Measurements from ENCODE around the gene ACADS.
"Not testable (repeated sequence)": the region's sequence is repeated elsewhere in the genome, so short reads cannot be mapped to it uniquely, and the experiment has no call there.

ACADS gene

DNA sequence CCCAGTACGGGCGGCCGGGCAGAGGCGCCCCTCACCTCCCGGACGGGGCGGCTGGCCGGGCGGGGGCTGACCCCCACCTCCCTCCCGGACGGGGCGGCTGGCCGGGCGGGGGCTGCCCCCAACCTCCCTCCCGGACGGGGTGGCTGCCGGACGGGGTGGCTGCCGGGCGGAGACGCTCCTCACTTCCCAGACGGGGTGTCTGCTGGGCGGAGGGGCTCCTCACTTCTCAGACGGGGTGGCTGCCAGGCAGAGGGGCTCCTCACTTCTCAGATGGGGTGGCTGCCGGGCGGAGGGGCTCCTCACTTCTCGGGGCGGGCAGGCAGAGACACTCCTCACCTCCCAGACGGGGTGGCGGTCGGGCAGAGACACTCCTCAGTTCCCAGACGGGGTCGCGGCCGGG lies 6.6 kb downstream of the ACADS start:
- DNase-seq (ENCODE audit: low spot score): not testable (repeated sequence)

DNA sequence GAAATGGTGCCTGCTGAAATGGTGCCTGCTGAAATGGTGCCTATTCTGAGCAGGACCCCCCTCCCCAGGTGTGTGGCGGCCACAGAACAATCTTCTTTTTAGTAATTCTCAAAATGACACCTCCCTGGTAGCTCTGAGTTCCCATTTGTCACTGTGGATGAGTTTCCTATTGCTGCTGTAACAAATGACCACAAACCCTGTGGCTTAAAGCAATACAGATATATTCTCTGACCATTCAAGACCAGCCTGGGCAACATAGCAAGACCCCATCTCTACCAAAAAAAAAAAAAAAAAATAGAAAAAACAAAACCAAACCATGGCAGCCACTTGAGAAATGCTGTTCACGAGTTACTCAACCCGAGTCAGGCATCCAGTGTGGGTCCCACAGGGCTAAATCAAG lies 7.9 kb downstream of the ACADS start:
- no peak for DNase-seq (ENCODE audit: low spot score)

DNA sequence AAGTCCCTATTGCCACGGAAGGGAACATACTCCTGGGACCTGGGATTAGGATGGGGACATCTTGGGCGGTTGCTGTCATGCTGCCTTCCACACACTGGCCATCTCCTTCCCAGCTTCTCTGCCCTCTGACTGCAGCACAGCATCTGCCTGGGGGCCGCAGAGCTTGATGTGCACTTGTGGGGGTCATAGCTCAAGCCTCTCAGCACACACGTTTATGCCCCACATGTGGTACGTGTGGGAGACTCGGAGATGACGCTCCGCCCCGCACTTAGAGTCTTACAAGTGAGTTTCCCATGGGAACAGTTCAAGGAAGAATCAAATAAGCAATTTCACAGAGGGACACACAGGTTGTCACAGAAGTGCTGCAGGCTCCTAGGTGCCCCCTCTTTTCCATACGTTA lies 8.6 kb downstream of the ACADS start:
- DNase-seq (ENCODE audit: low spot score): no peak

DNA sequence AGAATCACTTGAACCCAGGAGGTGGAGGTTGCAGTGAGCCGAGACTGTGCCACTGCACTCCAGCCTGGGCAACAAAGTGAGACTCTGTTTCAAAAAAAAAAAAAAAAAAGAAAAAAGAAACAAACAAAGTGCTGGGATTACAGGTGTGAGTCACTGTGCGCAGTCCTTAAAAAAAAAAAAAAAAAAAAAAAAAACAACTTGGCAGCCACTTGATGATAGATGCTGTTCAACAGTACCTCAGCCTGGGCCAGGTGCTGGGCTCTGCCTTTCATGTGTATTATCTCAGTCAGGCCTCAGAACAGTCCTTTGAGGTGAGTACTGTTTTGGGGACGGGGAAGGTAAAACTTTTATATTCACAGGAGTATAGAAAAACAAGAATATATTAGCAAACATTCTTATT lies 9.6 kb downstream of the ACADS start:
- DNase-seq (ENCODE audit: low spot score): no peak

DNA sequence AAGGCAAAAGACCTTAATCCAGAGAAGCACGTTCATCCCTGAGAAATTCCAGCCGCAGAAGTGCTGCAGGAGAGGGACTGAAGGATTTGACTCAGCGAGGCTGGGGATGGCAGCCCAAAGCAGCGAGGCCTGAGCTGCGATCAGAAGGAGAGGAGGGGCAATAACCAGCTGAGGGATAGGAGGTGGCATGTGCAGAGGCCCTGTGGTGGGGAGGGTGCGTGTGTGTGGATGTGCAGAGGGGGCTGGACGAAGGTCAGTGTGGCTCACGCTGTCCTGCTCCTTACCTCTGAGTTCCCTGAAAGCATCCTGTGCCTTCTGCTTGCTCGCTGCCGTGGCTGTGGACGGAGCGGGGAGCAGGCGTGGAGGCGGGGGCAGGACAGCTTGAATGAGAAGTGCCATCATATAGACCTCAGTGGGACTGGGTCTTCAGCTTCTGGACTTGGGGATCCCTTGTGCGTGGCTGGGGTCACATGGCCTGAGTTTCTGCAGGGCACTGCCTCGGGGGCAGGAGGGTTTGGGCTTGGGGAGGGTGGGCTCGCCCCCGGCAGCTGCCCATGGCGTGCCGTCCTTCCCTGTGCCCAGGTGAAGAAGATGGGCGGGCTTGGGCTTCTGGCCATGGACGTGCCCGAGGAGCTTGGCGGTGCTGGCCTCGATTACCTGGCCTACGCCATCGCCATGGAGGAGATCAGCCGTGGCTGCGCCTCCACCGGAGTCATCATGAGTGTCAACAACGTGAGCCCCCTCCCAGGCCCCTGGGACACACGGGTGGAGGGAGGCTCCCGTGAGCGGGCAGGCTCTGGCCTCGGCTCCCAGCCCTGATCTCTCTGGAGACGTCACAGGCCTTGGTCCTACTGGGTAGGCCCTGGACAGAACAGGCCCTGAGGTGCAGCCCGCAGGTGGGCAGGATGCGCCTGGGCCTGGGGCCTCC lies 11.0 kb downstream of the ACADS start:
- DNase-seq (ENCODE audit: low spot score): no peak

DNA sequence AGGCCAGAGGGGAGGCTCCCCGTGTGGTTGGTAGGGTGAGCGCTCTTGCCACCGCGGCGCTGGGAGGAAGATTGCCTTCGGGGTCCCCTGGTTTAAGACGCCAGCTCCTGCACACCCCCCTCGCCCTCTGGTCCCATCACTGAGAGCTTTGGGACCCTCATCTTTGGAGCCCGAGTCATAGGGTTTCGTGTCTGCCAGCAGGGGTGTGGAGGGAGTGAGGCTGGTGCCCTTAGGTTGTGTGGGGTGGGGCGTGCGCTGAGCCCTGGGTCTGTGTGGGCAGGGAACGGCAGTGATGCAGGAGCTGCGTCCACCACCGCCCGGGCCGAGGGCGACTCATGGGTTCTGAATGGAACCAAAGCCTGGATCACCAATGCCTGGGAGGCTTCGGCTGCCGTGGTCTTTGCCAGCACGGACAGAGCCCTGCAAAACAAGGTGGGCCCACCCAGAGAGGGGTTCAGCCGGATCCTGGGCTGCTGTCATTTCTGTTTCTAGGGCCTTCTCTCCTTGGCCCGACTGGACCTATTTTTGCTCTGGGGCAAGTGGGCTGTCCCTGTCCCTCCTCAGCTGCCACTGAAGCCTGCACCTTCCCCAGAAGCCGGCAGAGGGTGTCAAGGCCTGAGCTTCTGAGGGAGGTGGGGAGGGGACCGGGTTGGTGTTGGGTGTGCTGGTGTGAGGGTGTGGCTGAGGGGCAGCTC lies 12.1 kb downstream of the ACADS start:
- peak; percentile 79 for DNase-seq (ENCODE audit: low spot score)

DNA sequence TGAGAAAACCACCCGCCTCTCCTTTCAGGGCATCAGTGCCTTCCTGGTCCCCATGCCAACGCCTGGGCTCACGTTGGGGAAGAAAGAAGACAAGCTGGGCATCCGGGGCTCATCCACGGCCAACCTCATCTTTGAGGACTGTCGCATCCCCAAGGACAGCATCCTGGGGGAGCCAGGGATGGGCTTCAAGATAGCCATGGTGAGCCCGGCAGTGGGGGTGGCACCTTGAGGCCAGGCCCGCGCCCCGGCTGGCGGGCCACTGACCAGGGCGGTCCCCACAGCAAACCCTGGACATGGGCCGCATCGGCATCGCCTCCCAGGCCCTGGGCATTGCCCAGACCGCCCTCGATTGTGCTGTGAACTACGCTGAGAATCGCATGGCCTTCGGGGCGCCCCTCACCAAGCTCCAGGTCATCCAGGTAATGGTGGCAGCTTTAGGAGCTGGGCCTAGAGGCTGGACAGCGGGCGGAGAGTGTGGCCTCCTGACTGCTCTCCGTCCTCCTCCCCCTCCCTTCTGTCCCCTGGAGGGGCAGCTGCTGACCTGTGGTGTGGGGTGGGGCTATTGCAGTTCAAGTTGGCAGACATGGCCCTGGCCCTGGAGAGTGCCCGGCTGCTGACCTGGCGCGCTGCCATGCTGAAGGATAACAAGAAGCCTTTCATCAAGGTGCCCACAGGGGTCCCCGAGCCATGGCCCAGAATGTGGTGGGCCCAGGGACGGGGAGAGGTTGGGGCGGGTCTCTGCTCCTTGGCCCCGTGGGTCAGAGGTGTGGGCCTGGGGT lies 12.8 kb downstream of the ACADS start:
- no peak for DNase-seq (ENCODE audit: low spot score)

DNA sequence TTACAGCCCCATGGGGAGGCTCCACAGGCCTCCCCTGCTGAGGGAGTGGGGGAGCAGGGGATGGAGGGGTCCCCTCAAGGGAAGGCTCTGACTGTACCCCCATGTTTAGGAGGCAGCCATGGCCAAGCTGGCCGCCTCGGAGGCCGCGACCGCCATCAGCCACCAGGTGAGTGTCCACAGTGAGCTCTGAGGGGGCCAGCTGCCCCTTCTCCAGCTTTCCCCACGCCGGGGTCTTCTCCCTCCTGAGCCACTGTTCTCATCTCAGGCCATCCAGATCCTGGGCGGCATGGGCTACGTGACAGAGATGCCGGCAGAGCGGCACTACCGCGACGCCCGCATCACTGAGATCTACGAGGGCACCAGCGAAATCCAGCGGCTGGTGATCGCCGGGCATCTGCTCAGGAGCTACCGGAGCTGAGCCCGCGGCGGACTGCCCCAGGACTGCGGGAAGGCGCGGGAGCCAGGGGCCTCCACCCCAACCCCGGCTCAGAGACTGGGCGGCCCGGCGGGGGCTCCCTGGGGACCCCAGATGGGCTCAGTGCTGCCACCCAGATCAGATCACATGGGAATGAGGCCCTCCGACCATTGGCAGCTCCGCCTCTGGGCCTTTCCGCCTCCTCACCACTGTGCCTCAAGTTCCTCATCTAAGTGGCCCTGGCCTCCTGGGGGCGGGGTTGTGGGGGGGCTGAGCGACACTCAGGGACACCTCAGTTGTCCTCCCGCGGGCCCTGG lies 13.6 kb downstream of the ACADS start:
- no peak for DNase-seq (ENCODE audit: low spot score)

DNA sequence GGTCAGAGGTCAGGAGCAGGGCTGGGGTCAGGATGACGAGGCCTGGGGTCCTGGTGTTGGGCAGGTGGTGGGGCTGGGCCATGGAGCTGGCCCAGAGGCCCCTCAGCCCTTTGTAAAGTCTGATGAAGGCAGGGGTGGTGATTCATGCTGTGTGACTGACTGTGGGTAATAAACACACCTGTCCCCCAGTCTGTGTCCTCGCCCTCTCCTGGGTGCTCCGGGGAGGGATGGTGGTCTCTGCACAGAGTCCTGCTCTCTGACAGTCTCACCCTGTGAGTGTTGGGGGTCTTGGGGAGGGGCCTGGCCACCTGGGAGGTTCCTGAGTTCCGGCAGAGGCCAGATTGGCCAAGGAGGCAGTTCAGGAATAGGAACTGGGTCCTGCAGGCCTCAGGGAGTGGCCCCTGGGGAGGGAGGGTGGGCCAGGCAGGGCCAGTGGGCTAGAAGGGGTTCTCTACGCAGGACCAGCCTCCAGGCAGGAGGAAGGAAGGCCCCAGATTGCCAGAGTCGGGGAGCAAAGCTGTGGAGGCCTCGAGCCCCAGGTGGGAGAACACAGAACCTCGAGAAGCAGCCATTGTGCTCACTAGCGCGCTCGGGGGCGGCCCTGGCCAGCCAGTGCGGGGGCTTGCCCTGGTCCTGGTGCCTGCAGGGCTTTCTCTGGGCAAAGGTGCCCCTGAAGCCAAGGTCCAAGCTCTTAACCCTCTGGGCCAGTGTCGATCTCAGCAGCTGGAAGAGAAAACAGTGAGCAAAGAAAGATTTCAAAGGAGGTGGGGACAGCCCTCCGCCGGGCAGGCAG lies 14.4 kb downstream of the ACADS start:
- no peak for DNase-seq (ENCODE audit: low spot score)

DNA sequence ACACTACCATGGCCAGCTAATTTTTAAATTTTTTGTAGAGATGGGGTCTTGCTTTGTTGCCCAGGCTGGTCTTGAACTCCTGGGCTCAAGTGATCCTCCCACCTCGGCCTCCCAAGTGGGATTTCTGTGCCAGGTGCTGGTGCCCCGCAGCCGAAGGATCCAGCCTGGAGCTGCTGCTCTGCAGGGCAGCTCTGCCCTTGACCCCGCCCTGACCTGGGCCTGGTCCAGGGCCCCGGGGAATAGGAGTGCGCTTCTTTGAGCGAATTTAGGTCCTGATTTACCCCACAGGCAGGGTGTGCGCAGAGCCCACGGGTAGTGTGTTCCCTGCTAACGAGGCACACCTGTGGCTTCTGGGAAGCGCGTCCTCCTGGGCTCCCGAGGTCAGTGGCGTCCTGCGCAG lies 15.2 kb downstream of the ACADS start:
- DNase-seq (ENCODE audit: low spot score): no peak

DNA sequence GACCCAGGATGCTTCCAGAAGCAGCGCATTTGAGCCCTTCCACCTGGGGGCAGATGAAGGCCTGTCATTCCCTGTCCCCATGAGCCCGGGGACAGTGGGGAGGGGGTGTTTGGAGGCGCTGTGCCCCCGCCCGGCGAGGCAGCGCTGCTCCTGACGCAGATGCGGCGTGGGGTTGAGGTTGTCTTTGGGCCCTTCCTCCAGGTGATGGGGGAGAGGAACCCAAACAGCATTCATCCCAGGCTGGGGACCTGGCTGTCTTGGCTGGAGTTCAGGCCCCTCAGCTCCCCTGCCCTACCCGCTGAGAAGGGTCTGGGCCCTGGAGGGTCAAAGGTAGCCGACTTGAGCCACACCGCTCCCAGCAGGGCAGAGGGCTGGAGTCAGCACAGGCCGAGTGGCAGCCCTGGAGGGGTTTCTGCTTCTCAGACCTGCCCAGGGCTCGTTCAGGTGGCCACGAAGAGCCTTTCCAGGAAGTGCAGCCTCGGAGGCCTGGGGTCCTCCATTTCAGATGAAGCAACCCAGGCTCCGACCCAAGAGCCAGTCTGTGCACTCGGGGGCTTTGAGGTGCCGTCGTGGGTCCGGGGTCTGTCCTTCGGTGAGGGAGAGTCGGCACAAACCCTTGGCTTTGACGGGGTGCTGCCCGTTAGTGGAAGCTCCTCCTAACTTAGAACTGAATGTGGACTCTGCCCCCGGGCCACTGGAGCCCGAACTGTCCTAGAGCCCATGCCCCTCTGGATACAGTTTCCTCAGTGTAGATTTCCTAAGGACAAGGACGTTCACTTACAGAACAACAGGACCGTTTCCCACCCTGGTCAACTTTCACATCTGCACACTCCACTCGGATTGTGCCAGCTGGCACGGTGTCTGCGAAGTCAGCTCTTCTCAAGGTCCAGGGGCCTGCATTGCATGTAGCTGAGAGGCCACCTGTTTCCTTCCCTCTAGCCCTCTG lies 16.1 kb downstream of the ACADS start:
- DNase-seq (ENCODE audit: low spot score): no peak

DNA sequence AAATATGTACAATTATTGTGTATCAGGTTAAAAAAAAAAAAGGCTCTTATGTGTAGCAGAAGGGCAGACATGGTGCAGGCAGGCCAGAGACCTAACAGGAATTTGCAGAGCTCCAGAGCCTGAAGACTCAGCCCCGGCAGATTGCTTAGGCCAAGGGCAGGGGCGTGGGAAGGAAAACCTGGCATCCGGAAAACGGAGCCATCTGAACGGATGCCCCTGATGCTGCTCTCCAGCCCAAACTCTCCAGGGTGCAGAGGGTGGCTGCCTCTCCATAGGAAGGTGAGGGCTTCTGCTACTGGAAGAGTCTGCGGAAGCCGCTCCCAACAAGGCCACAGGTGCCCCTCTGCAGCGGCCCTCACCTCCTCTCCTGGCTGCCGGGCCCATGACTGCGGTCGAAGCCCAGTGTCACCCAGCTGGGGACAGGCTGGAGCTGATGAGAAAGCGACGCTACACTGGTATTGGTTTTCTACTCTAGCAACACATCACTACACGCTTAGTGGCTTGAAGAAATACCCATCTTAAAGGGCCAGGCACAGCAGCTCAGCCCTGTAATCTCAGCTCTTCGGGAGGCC lies 19.4 kb downstream of the ACADS start:
- DNase-seq (ENCODE audit: low spot score): no peak

DNA sequence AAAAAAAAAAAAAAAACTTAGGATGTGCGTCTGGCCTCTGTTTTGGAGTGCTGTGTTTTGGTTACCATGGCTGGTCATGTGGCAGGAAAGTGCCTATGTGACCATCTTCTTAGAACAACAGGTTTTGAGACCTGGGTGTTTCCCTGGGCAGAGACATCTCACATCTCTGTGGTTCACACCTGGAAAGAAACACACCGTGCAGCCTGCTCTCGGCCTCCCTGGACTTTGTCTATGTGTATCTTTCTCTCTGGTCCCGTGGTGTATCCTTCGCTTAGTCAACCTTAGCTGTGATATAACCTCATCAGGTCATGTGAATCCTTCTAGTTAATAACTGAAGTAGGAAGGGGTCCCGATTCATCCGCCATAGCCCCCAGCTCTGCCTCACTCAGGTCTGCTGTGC lies 22.6 kb downstream of the ACADS start:
- no peak for DNase-seq (ENCODE audit: low spot score)

DNA sequence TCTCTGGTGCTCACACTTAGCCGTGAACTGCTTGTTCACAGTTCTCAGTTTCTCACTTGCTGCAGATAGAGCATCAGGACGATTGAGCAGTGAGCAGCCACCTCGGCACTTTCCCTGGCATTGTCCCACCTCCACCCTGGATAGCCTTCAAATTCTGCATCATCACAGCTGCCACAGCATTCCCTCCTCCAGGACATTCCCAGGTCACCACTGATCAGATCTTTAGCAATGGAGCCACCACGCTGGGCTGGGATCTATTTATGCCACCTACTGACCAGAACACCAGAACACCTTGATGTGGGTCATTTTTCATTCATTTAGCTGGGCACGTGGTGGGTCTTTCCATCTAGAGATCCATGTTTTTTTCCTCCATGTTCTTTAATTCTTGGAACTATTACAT lies 23.6 kb downstream of the ACADS start:
- no peak for DNase-seq (ENCODE audit: low spot score)

DNA sequence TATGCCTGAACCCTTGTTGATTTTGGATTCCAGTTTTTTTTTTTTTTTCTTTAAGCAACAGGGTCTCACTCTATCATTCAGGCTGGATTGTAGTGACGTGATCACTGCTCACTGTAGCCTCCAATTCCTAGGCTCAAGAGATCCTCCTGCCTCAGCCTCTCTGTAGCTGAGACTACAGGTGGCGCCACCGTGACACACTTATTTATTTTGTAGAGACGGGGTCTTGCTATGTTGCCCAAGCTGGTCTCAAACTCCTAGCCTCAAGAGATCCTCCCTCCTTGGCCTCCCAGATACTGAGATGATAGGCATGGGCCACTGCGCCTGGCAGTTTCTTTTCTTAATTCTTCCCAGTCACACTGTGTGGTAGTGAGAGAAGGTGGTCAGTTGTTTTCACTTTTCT lies 25.2 kb downstream of the ACADS start:
- no peak for DNase-seq (ENCODE audit: low spot score)

DNA sequence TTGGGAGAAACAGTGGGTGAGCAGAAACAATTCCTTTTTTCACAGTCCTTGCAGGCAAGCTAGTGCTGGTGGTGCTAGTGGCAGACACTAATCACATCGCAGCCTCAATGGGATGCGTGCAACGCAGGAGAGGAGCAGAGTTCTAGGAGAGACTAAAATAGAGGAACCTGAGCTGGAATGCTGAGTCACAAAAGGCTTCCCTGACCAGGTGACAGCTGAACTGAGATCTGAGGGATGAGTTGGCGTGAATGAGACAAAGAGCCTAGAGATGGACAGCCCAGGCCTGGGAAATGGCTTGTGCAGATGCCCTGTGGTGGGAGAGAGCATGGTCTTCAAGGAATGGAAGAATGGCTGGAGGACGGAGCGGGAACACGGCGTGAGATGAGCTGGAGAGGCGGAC lies 25.8 kb downstream of the ACADS start:
- no peak for DNase-seq (ENCODE audit: low spot score)

DNA sequence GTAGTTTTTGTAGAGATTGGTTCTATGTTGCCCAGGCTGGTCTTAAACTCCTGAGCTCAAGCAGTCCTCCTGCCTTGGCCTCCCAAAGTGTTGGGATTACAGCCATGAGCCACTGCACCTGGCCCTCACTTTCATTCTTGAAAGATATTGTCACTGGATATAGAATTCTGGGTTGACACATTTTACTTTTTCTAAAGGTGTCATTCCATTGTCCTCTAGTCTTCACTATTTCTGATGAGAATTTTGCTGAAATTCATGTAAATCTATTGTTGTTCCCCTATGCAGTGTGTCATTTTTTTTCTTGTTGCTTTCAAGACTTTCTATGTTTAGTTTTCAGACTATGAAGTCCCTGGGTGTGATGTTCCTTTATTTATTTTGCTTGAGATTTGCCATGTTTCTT lies 29.2 kb downstream of the ACADS start:
- no peak for DNase-seq (ENCODE audit: low spot score)

DNA sequence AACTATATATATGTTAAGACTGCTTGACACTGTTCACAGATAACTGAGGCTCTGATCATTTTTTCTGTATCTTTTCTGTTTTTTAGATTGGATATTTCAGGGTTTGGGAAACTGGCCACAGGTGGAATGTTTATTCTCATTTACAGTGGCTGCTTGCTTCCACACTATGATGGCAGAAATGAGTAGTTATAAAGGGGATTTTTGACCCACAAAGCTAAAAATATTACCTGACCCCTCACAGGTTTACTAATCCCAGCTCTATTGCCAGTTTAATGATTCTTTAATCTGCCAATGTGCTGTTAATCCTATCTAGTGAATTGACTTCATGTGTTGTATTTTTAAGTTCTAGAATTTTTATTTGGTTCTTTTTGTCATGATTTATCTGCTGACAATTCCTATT lies 29.6 kb downstream of the ACADS start:
- no peak for DNase-seq (ENCODE audit: low spot score)

DNA sequence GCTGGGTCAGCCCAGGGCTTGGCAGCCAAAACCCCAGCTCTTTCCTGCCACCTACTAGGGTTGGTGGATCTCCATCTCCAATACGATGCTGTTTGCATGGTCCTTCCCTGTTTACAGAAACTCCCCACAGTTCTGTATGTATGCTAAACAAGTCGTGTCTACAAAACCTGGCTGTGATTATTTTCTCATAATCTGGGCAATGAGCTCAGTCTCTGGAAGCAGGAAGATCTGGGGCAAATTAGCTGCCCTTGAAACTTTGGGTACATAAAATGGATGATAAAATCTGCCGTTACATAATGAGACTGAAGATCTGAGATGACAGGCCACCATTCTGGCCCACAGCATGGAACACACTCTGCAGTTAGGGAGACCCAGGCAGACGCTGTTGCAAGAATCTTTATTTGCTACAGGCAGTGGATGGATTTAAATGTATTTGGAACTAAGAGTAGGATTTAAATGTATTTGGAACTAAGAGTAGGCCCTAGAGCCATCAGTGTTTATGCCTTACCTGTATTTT lies 31.7 kb downstream of the ACADS start:
- no peak for DNase-seq (ENCODE audit: low spot score)

DNA sequence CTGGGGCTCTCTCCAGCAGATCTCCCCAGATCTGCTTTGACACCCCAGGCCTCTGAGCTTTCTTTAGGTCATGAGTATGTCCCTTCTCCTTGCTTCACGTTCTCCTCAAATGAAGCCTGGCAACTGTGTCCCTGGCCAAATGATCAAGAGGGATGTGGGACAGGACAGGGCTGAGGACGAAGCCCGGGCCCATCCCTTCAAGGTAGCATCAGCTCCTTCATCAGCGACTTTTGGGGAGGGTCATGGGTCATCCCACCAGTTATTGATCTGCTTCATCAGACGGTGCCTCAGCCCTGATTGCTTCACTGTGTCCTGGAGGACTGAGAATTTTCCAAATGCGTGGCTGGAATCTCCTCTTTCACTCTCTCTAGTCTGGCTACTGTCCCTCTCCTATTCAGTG lies 32.3 kb downstream of the ACADS start:
- DNase-seq (ENCODE audit: low spot score): no peak
